ENCODE data around the gene RUVBL2. TPM values are rescaled to one million over a fixed set of nuclear protein-coding genes. Genes with fewer than 3 reads are reported as not detected.

Gene RUVBL2
- total RNA-seq, 1 experiment from 2014 or later = 130 TPM

DNA sequence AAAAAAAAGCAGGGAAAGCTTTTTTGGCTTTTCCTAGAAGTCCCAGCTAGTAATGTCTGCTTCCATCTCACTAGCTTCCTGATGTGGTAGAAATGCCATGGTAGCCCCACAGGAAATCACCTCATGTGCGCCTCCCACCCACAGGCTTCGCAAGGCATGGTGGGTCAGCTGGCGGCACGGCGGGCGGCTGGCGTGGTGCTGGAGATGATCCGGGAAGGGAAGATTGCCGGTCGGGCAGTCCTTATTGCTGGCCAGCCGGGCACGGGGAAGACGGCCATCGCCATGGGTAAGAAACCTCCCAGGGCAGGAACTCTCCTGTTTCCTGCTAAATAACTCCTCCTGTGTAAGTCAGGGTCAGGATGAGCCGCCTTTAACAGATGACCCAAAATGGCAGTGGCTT lies 10.4 kb downstream of the RUVBL2 start:
- no peak for DNase-seq
- no peak overlapping the region for H2BK20ac ChIP-seq (ENCODE audit: low read depth, low read length, poor library complexity, severe bottlenecking)
- H4K5ac ChIP-seq (ENCODE audit: insufficient read length, low read depth, low read length) = no peak overlapping the region
- H3K23me2 ChIP-seq (ENCODE audit: insufficient read length, low read depth, low read length, poor library complexity, severe bottlenecking) = no peaks in the 10 kb centered on the region
- Mint-ChIP-seq H3K27me3 (ENCODE audit: low read depth) (no peaks in the 10 kb centered on the region), H3K9me3 (no peaks in the 10 kb centered on the region), H3K4me3 (no peak overlapping the region), H3K4me1 (peaks cover 8% of the 10 kb centered on the region in 2 experiments), H3K27ac (no peak overlapping the region), H3K36me3 (ENCODE audit: insufficient read depth in 1 of 3, low read depth in 3 of 3) (peaks cover 18 to 58% (median 51%) of the 10 kb centered on the region in 3 experiments; a peak in 6 of 7 replicates)
- no peak overlapping the region for H2AFZ ChIP-seq (ENCODE audit: low read length)
- no peak overlapping the region for H3K56ac ChIP-seq (ENCODE audit: insufficient read length, low read depth, low read length)
- H3K79me1 ChIP-seq (ENCODE audit: insufficient read depth, low read depth, low read length, poor library complexity, severe bottlenecking) = no peaks in the 10 kb centered on the region
- H2BK15ac ChIP-seq (ENCODE audit: low read depth, low read length) = no peak overlapping the region
- H2AK5ac ChIP-seq (ENCODE audit: insufficient read length, low read length) = no peak overlapping the region
- H3K4ac ChIP-seq (ENCODE audit: low read depth, low read length) = no peak overlapping the region
- no peak overlapping the region for H2BK120ac ChIP-seq (ENCODE audit: low read depth, low read length, poor library complexity, severe bottlenecking)
- no peak overlapping the region for H3K23ac ChIP-seq (ENCODE audit: insufficient read length, low read depth, low read length)
- TF ChIP-seq, protein P1, sequence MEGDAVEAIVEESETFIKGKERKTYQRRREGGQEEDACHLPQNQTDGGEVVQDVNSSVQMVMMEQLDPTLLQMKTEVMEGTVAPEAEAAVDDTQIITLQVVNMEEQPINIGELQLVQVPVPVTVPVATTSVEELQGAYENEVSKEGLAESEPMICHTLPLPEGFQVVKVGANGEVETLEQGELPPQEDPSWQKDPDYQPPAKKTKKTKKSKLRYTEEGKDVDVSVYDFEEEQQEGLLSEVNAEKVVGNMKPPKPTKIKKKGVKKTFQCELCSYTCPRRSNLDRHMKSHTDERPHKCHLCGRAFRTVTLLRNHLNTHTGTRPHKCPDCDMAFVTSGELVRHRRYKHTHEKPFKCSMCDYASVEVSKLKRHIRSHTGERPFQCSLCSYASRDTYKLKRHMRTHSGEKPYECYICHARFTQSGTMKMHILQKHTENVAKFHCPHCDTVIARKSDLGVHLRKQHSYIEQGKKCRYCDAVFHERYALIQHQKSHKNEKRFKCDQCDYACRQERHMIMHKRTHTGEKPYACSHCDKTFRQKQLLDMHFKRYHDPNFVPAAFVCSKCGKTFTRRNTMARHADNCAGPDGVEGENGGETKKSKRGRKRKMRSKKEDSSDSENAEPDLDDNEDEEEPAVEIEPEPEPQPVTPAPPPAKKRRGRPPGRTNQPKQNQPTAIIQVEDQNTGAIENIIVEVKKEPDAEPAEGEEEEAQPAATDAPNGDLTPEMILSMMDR (conservative IDR thresholded peaks at IDR 0.05) = no peak
- H3K9me3 ChIP-seq (ENCODE audit: control insufficient read depth, low read depth, low read length) = no peaks in the 10 kb centered on the region
- no CpG with 5 or more reads among the region's 15 CpGs for WGBS (ENCODE audit: extremely low coverage, insufficient read length, low lambda C conversion rate)
- H3K27me3 ChIP-seq (ENCODE audit: insufficient read depth, low read length) = no peaks in the 10 kb centered on the region
- no peak overlapping the region for H4K8ac ChIP-seq (replicated peaks; ENCODE audit: insufficient read length, low read depth, low read length)
- H3K27ac ChIP-seq (ENCODE audit: insufficient read length, low read depth, low read length) = no peak overlapping the region
- H4K20me1 ChIP-seq (ENCODE audit: control insufficient read depth, insufficient read depth, insufficient read length) = no peaks in the 10 kb centered on the region
- H3K18ac ChIP-seq (ENCODE audit: insufficient read length, low read depth, low read length) = no peak overlapping the region
- no peak overlapping the region for H3K14ac ChIP-seq (ENCODE audit: insufficient read depth, low read length)
- no peak overlapping the region for H4K91ac ChIP-seq (ENCODE audit: insufficient read length, low read depth, low read length)
- H3K4me1 ChIP-seq (ENCODE audit: insufficient read depth, low read length) = no peaks in the 10 kb centered on the region
- H3T11ph ChIP-seq (ENCODE audit: low read length) = no peak overlapping the region
- no peak overlapping the region for H2BK5ac ChIP-seq (ENCODE audit: insufficient read length, low read length)
- no peak overlapping the region for H2BK12ac ChIP-seq (ENCODE audit: insufficient read length, low read depth, low read length)
- H3K79me2 ChIP-seq (ENCODE audit: insufficient read depth, low read length) = no peaks in the 10 kb centered on the region
- no peak overlapping the region for H3K9ac ChIP-seq (ENCODE audit: extremely low read depth, insufficient read length, low read length)
- H3K4me2 ChIP-seq (ENCODE audit: insufficient read depth, insufficient read length, low read length) = no peak overlapping the region

All from H9 (cell line).